ENCODE measurements around the gene ZNF697.

DNA sequence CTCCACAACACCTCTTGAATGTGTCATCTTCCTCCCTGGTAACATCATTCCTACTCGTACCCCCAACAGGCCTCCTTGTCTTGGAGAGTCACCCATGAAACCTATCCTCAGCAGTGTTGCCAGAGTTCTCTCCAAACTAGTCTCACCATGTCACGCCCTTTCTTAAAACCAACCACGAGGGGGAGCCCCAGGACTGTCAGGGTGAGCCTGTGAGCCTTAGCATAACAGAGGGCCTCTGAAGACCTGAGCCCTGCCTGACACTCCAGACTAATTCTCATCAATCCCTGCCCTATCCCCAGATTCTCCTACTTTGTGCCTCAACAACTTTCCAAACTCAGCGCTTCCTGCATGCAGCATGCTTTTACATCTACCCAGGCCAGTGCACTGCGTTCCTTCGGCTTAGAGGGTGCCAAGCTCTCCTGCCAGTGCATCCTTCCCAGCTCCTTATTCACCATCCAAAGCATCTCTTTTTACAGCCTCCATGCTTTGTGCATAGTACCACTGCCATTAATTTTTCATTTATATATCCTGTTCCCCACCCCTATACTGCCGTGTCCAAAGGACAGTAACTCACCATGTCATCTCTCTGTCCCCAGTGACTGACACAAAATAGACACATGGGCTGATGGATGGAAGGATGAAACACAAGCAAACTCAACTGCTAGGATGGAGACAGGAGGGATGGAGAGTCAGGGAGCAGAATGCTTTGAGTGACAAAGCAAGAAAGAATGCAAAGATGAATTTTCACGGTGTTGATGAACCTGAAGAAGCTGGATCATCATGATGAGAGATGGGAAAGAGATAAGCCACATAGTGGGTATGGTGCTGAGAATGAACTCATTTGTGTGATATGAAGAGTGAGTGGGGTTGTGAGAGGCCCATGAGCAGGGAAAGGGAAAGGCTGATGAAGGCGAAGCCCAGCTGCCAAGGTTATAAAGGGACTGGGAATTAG is 34.0 kb downstream of the ZNF697 start:
- TF ChIP-seq, protein P1, sequence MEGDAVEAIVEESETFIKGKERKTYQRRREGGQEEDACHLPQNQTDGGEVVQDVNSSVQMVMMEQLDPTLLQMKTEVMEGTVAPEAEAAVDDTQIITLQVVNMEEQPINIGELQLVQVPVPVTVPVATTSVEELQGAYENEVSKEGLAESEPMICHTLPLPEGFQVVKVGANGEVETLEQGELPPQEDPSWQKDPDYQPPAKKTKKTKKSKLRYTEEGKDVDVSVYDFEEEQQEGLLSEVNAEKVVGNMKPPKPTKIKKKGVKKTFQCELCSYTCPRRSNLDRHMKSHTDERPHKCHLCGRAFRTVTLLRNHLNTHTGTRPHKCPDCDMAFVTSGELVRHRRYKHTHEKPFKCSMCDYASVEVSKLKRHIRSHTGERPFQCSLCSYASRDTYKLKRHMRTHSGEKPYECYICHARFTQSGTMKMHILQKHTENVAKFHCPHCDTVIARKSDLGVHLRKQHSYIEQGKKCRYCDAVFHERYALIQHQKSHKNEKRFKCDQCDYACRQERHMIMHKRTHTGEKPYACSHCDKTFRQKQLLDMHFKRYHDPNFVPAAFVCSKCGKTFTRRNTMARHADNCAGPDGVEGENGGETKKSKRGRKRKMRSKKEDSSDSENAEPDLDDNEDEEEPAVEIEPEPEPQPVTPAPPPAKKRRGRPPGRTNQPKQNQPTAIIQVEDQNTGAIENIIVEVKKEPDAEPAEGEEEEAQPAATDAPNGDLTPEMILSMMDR (IDR thresholded peaks at IDR 0.05): peak; percentile 39 to 85 (median 82)
- TF ChIP-seq POLR2A (IDR thresholded peaks at IDR 0.05): no peak
- peak; percentile 39 for TF ChIP-seq POLR2AphosphoS5 (IDR thresholded peaks at IDR 0.05)

All from prostate gland (tissue), 2 donors.